Sigmoid colon (tissue), 7 donors: ENCODE results near the gene OR10X1. TPM values are rescaled to one million over a fixed set of nuclear protein-coding genes. Genes with fewer than 3 reads are reported as not detected.

Experiments used
- DNase-seq: peaks from one replicate; pipeline ENCODE4 v3.0.0-alpha.2; 2019
- H3K27ac ChIP-seq, 4 donors: fragments of 200-600 bp; sonication (generic); one replicate each; pipeline ENCODE4 v1.5.1; 2016 to 2019; ENCODE audit warnings: mild to moderate bottlenecking in 1 of 4
- H3K27me3 ChIP-seq, 3 donors: fragments of 200-600 bp; sonication (generic); one replicate each; pipeline ENCODE4 v1.5.1; 2019; ENCODE audit warnings: mild to moderate bottlenecking in 1 of 3
- H3K36me3 ChIP-seq, 4 donors: fragments of 200-600 bp; sonication (generic); one replicate each; pipeline ENCODE4 v1.5.1; 2016 to 2019
- H3K4me1 ChIP-seq, 4 donors: fragments of 200-600 bp; sonication (generic); one replicate each; pipeline ENCODE4 v1.5.1; 2017 to 2019
- H3K4me3 ChIP-seq, 4 donors: fragments of 200-600 bp; sonication (generic); one replicate each; pipeline ENCODE4 v1.5.1; 2017 to 2019; ENCODE audit warnings: mild to moderate bottlenecking in 2 of 4, moderate library complexity in 1 of 4
- H3K9me3 ChIP-seq, 4 donors: fragments of 200-600 bp in 3 of 4; sonication (generic) in 3 of 4; one replicate each; pipeline versions ENCODE4 v1.5.1 to v1.6.1; 2013 to 2019
- CTCF ChIP-seq, 4 experiments: fragments of 450-650 bp in 3 of 4; fragments of 200-600 bp in 1 of 4; IDR thresholded peaks; one replicate each; pipeline ENCODE4 v1.5.1; 2016 to 2019; ENCODE audit warnings: antibody characterized with exemption in 4 of 4, mild to moderate bottlenecking in 3 of 4, moderate library complexity in 2 of 4
- EP300 ChIP-seq, 4 donors: sonication (generic); formaldehyde crosslinking; IDR thresholded peaks; one replicate each; pipeline ENCODE4 v1.6.1; 2017; ENCODE audit warnings: antibody characterized with exemption in 4 of 4
- POLR2A ChIP-seq, 2 donors: fragments of 450-650 bp; IDR thresholded peaks; one replicate each; pipeline ENCODE4 v1.6.1; 2016; ENCODE audit warnings: antibody characterized with exemption in 2 of 2, mild to moderate bottlenecking in 2 of 2, moderate library complexity in 2 of 2
- POLR2AphosphoS5 ChIP-seq, 4 donors: sonication (generic); formaldehyde crosslinking; IDR thresholded peaks; one replicate each; pipeline ENCODE4 v1.6.1; 2017; ENCODE audit warnings: antibody characterized with exemption in 4 of 4
- WGBS, 2 donors: extraction: QIAGEN DNeasy Blood & Tissue Kit; methylation state at CpG; one replicate each; pipeline ENCODE4 v1.1.7; 2013; 5-methylcytosine and 5-hydroxymethylcytosine counted together
- intact Hi-C: fragments of 100-400 bp; cut with DNase I; formaldehyde crosslinking; loops from one replicate; pipeline ENCODE4 v1.15.1; 2023
- polyA plus RNA-seq, 3 donors: library from polyadenylated mRNA; stranded (reverse); fragments of 200-250 nt; gene quantifications; one replicate each; pipeline ENCODE4 v1.2.3, GENCODE V29; 2013
- total RNA-seq, 4 donors: library from RNA; depleted of rRNA; stranded (reverse); fragments of >200 nt; gene quantifications; one replicate each; pipeline ENCODE4 v1.1.0, GENCODE V29; 2016
- donor health status: healthy with polysubstance abuse.
- donor health status: Bipolar disorder and iron deficiency.
- donor health status: healthy.

Gene OR10X1
- total and polyA plus RNA-seq, 7 donors = not detected

GRCh38 chr1:158552296-158552695, 27.4 kb downstream of the OR10X1 start:
- no peaks in the 10 kb centered on the region for H3K27me3 ChIP-seq
- no peak overlapping the region for H3K27ac ChIP-seq
- TF ChIP-seq CTCF (IDR thresholded peaks at IDR 0.05) = no peak
- intact Hi-C loops = no loop called here
- H3K4me1 ChIP-seq = no peaks in the 10 kb centered on the region
- no peaks in the 10 kb centered on the region for H3K9me3 ChIP-seq
- H3K4me3 ChIP-seq = no peak overlapping the region
- WGBS, 2 donors = 29 to 72% methylated on average over 1 of the region's 1 CpG
- no peaks in the 10 kb centered on the region for H3K36me3 ChIP-seq
- DNase-seq = no peak

GRCh38 chr1:158547533-158547932, 32.2 kb downstream of the OR10X1 start:
- WGBS, 2 donors = 95 to 96% methylated on average over 2 of the region's 2 CpGs
- Histone ChIP-seq H3K36me3 (no peaks in the 10 kb centered on the region), H3K27ac (no peak overlapping the region), H3K4me1 (no peaks in the 10 kb centered on the region), H3K9me3 (no peaks in the 10 kb centered on the region), H3K4me3 (no peak overlapping the region), H3K27me3 (no peaks in the 10 kb centered on the region)
- intact Hi-C loops = no loop called here
- no peak for DNase-seq
- TF ChIP-seq CTCF (IDR thresholded peaks at IDR 0.05) (no peak), EP300 (IDR thresholded peaks at IDR 0.05) (no peak), POLR2A (IDR thresholded peaks at IDR 0.05) (no peak)

GRCh38 chr1:158537609-158538008, 42.1 kb downstream of the OR10X1 start:
- Histone ChIP-seq H3K4me3 (no peak overlapping the region), H3K27ac (no peak overlapping the region), H3K27me3 (no peaks in the 10 kb centered on the region), H3K36me3 (no peaks in the 10 kb centered on the region), H3K9me3 (no peaks in the 10 kb centered on the region), H3K4me1 (no peaks in the 10 kb centered on the region)
- WGBS, 2 donors = 78 to 93% methylated on average over 2 of the region's 2 CpGs
- no peak for DNase-seq
- intact Hi-C loops = no loop called here
- no peak for TF ChIP-seq POLR2AphosphoS5 (IDR thresholded peaks at IDR 0.05)
- TF ChIP-seq POLR2A (IDR thresholded peaks at IDR 0.05) = no peak
- no peak for TF ChIP-seq EP300 (IDR thresholded peaks at IDR 0.05)
- no peak for TF ChIP-seq CTCF (IDR thresholded peaks at IDR 0.05)

- intact Hi-C loops = no loop called here
- TF ChIP-seq POLR2AphosphoS5 (IDR thresholded peaks at IDR 0.05) = no peak
- no peak for TF ChIP-seq EP300 (IDR thresholded peaks at IDR 0.05)
- TF ChIP-seq POLR2A (IDR thresholded peaks at IDR 0.05) = no peak
- TF ChIP-seq CTCF (IDR thresholded peaks at IDR 0.05) = no peak
- no peaks in the 10 kb centered on the region for H3K9me3 ChIP-seq
- H3K27me3 ChIP-seq = no peaks in the 10 kb centered on the region
- DNase-seq = no peak
- H3K27ac ChIP-seq = no peak overlapping the region
- H3K36me3 ChIP-seq = no peaks in the 10 kb centered on the region
- no peaks in the 10 kb centered on the region for H3K4me1 ChIP-seq
- no peak overlapping the region for H3K4me3 ChIP-seq
- WGBS, 2 donors = 24 to 49% methylated on average over 5 of the region's 5 CpGs
These were observed 45.2 kb downstream of the OR10X1 start for GRCh38 chr1:158534496-158534895.

Other genes starting within 250 kb of the OR10X1 start
- gene CD1B, start 248.4 kb downstream of the OR10X1 start, total RNA-seq = not detected
- under 1 TPM in 1 of 3 donors, not detected in 2; 0.12 TPM for gene CD1B, start 248.4 kb downstream of the OR10X1 start, polyA plus RNA-seq
- gene CD1E, start 226.0 kb downstream of the OR10X1 start, total RNA-seq = 1 to 10 TPM in 1 of 4 donors, under 1 TPM in 1, not detected in 2; 0.71 to 2.3 TPM
- under 1 TPM in 1 of 3 donors, not detected in 2; 0.50 TPM for gene CD1E, start 226.0 kb downstream of the OR10X1 start, polyA plus RNA-seq
- not detected for gene OR10T2, start 180.4 kb downstream of the OR10X1 start, total RNA-seq
- not detected for gene OR10T2, start 180.4 kb downstream of the OR10X1 start, polyA plus RNA-seq
- not detected for gene OR10K2, start 153.7 kb downstream of the OR10X1 start, total RNA-seq
- gene OR10K2, start 153.7 kb downstream of the OR10X1 start, polyA plus RNA-seq = not detected
- not detected for gene OR10K1, start 118.1 kb downstream of the OR10X1 start, total RNA-seq
- gene OR10K1, start 118.1 kb downstream of the OR10X1 start, polyA plus RNA-seq = not detected
- gene OR10R2, start 107.7 kb downstream of the OR10X1 start, total RNA-seq = not detected
- not detected for gene OR10R2, start 107.7 kb downstream of the OR10X1 start, polyA plus RNA-seq
- gene OR6Y1, start 25.5 kb downstream of the OR10X1 start, total RNA-seq = not detected
- gene OR6Y1, start 25.5 kb downstream of the OR10X1 start, polyA plus RNA-seq = not detected
- not detected for gene OR6P1, start 9.3 kb downstream of the OR10X1 start, total RNA-seq
- gene OR6P1, start 9.3 kb downstream of the OR10X1 start, polyA plus RNA-seq = not detected
- gene OR10Z1, start 25.4 kb upstream of the OR10X1 start, total RNA-seq = not detected
- gene OR10Z1, start 25.4 kb upstream of the OR10X1 start, polyA plus RNA-seq = not detected
- under 1 TPM in 1 of 4 donors, not detected in 3; 0.14 TPM for gene SPTA1, start 106.8 kb upstream of the OR10X1 start, total RNA-seq
- gene SPTA1, start 106.8 kb upstream of the OR10X1 start, polyA plus RNA-seq = under 1 TPM in 1 of 3 donors, not detected in 2; 0.03 TPM
- gene OR6K2, start 120.8 kb upstream of the OR10X1 start, total RNA-seq = not detected
- not detected for gene OR6K2, start 120.8 kb upstream of the OR10X1 start, polyA plus RNA-seq
- gene OR6K3, start 140.8 kb upstream of the OR10X1 start, total RNA-seq = not detected
- gene OR6K3, start 140.8 kb upstream of the OR10X1 start, polyA plus RNA-seq = not detected
- gene OR6K6, start 174.8 kb upstream of the OR10X1 start, total RNA-seq = not detected
- not detected for gene OR6K6, start 174.8 kb upstream of the OR10X1 start, polyA plus RNA-seq
- gene OR6N1, start 192.3 kb upstream of the OR10X1 start, total RNA-seq = not detected
- gene OR6N1, start 192.3 kb upstream of the OR10X1 start, polyA plus RNA-seq = not detected
- gene OR6N2, start 201.3 kb upstream of the OR10X1 start, total RNA-seq = not detected
- not detected for gene OR6N2, start 201.3 kb upstream of the OR10X1 start, polyA plus RNA-seq